PFSK-1 (cell line): Measurements from ENCODE around the gene ATXN2.

Experiments
- FOXP2 ChIP-seq: optimal IDR thresholded peaks from 2 replicates; pipeline ENCODE3; 2011; ENCODE audit warnings: borderline replicate concordance, control low read depth, inconsistent platforms; ENCODE audit not compliant: insufficient read depth; ENCODE audit errors: extremely low read length, extremely low read depth
- POLR2AphosphoS5 ChIP-seq: IDR thresholded peaks from 2 replicates; pipeline ENCODE4 v1.6.1; 2012; ENCODE audit warnings: low read depth, mild to moderate bottlenecking, control low read depth, low read length, moderate library complexity
- REST ChIP-seq, 2 experiments: IDR thresholded peaks; 2 replicates each; pipeline versions ENCODE4 v1.6.1 to v1.8.0; 2011 to 2012; ENCODE audit warnings: low read depth in 2 of 2, low read length in 2 of 2, control low read depth in 1 of 2, inconsistent platforms in 1 of 2, mild to moderate bottlenecking in 1 of 2, moderate library complexity in 1 of 2; ENCODE audit not compliant: insufficient read depth in 1 of 2
- SIN3A ChIP-seq: IDR thresholded peaks from 2 replicates; pipeline ENCODE4 v1.6.1; 2012; ENCODE audit warnings: mild to moderate bottlenecking, low read length, moderate library complexity, borderline replicate concordance; ENCODE audit not compliant: insufficient read depth
- TAF1 ChIP-seq: IDR thresholded peaks from 2 replicates; pipeline ENCODE4 v1.6.1; 2012; ENCODE audit warnings: low read length, control low read depth, borderline replicate concordance; ENCODE audit not compliant: insufficient read depth

ATXN2 gene

GRCh38 chr12:111409403-111409779, 189.7 kb downstream of the ATXN2 start:
- no peak for TF ChIP-seq REST (IDR thresholded peaks at IDR 0.05; ENCODE audit: insufficient read depth in 1 of 2, low read depth in 2 of 2, low read length in 2 of 2)
- TF ChIP-seq SIN3A: no peak
- TF ChIP-seq TAF1: no peak
- no peak for TF ChIP-seq FOXP2
- TF ChIP-seq POLR2AphosphoS5: no peak

DNA sequence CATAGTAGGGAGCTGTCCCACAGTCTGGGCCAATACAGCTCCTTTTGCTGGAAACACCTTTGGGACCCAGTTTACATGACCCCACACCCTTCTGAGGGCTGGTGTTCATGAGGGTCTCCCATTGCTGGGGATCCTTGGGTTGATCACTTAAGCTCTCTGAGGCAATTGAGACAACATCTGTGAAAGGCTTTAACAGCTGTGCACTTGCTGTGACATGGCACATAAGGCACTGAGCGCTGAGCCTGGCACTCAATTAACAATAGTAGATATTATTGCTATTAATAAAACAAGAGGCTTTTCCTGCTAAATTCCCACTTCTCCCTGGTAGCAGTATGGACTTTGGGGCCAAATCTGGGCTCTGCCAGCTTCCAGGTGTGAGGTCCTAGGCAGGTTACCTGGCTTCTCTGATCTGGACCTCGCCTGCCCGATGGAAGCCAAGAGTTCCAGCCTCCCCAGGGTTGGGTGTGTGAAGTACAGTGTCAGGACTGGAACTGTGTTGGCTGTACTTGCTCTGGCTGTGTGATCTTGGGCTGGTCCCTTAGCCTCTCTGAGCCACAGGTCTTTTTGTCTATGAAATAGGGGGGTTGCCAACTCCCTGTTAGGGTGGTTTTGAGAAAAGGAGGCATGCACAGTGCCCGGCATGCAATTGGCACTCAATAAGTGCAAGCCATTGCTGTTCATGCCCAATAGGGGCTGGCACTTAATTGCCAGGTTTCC, 190.3 kb downstream of the ATXN2 start:
- no peak for TF ChIP-seq REST (IDR thresholded peaks at IDR 0.05; ENCODE audit: insufficient read depth in 1 of 2, low read depth in 2 of 2, low read length in 2 of 2)
- no peak for TF ChIP-seq TAF1
- no peak for TF ChIP-seq SIN3A

GRCh38 chr12:111408116-111408440, 191.0 kb downstream of the ATXN2 start:
- TF ChIP-seq SIN3A (no peak), FOXP2 (no peak), TAF1 (no peak), REST (IDR thresholded peaks at IDR 0.05; ENCODE audit: insufficient read depth in 1 of 2, low read depth in 2 of 2, low read length in 2 of 2) (no peak), POLR2AphosphoS5 (no peak)

DNA sequence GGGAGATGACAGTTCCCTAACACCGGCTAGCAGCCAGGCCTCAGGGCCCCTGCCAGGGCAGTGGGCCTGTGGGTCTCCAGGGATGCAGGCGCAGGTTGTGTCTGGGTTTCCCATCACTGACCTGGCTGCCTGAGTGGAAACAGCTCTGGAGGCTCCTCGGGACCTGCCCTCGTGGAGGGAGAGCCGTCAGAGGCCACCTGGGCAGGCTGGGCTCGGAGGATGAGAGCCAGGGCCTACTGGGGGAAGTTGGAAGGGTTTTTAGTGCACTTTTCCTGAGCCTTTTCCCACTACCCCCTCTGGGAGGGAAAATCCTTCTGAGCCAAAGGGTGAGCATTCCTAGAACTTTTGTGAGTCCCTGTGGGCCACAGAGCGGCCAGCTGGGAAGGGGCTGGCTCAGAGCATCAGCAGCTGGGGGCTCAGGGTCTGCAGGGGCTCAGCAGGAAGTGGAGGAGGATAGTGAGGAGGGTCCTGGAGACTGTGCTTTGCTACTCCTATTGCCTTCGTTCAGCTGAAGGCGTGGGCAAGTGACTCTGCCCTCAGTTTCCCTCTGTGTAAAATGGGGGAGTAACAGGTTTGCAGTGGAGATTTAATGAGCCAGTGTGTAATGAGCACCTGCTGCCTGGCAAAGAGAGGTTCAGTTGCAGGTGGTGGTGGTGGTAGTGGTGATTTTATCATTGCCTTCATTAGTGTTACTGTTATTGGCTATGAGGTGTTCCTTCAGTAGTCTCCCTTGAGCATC, 191.6 kb downstream of the ATXN2 start:
- TF ChIP-seq SIN3A (no peak), POLR2AphosphoS5 (no peak), TAF1 (no peak), REST (IDR thresholded peaks at IDR 0.05; ENCODE audit: insufficient read depth in 1 of 2, low read depth in 2 of 2, low read length in 2 of 2) (no peak), FOXP2 (no peak)
